Kidney capillary endothelial cell (primary cell): ENCODE measurements around the gene CTSF.
A peak's percentile ranks its signal among the peaks of the same experiment; 100 is the strongest.
"Not testable (repeated sequence)": the region's sequence is repeated elsewhere in the genome, so short reads cannot be mapped to it uniquely, and the experiment has no call there.

ENCODE experiments used
- DNase-seq: peaks from one replicate; pipeline ENCODE4 v3.0.0-alpha.2; 2018; ENCODE audit warnings: low spot score

CTSF gene

GRCh38 chr11:66568124-66568916, at the start of gene CTSF:
Gene CTSF, minus strand, starts transcription at chr11:66568606. Its CDS starts 120 bp downstream, at chr11:66568486.
- peak; percentile 63 for DNase-seq

GRCh38 chr11:66617155-66617834, 48.9 kb upstream of the CTSF start:
- DNase-seq, result no peak

GRCh38 chr11:66616379-66617154, 48.2 kb upstream of the CTSF start, which contains the start of gene RBM14:
Gene RBM14, plus strand, starts transcription at chr11:66616630. Its CDS starts 91 bp downstream, at chr11:66616721.
- peak; percentile 99 for DNase-seq

- no peak for DNase-seq
These were observed 45.7 kb upstream of the CTSF start for GRCh38 chr11:66614073-66614472.

- no peak for DNase-seq
These were observed 44.1 kb upstream of the CTSF start for GRCh38 chr11:66612458-66612857.

GRCh38 chr11:66609721-66610617, 41.6 kb upstream of the CTSF start:
- DNase-seq, result no peak

GRCh38 chr11:66607126-66607834, 38.9 kb upstream of the CTSF start:
- DNase-seq, result no peak

GRCh38 chr11:66606608-66607007, 38.2 kb upstream of the CTSF start:
- not testable (repeated sequence) for DNase-seq

- DNase-seq, result no peak
These were observed 35.7 kb upstream of the CTSF start for GRCh38 chr11:66604155-66604554.

GRCh38 chr11:66603072-66603471, 34.7 kb upstream of the CTSF start:
- no peak for DNase-seq

- no peak for DNase-seq
These were observed 32.3 kb upstream of the CTSF start for GRCh38 chr11:66600631-66601233.

GRCh38 chr11:66600219-66600618, 31.8 kb upstream of the CTSF start:
- no peak for DNase-seq

GRCh38 chr11:66598993-66599392, 30.6 kb upstream of the CTSF start:
- DNase-seq, result no peak

- no peak for DNase-seq
These were observed 27.0 kb upstream of the CTSF start for GRCh38 chr11:66595245-66595904.

- DNase-seq, result no peak
These were observed 25.2 kb upstream of the CTSF start for GRCh38 chr11:66593650-66594049.

- DNase-seq, result no peak
These were observed 24.9 kb upstream of the CTSF start for GRCh38 chr11:66593303-66593635.

- DNase-seq, result peak; percentile 98
These were observed 24.3 kb upstream of the CTSF start, which contains the start of the genes CCDC87 and CCS for GRCh38 chr11:66592457-66593302. Gene CCDC87, minus strand, starts transcription at chr11:66593063. Its CDS starts 48 bp downstream, at chr11:66593015. Gene CCS, plus strand, starts transcription at chr11:66593185. Its CDS starts 77 bp downstream, at chr11:66593262.

GRCh38 chr11:66591175-66591574, 22.8 kb upstream of the CTSF start:
- DNase-seq, result no peak
